ENCODE measurements around the gene APOA1.

- TF ChIP-seq CTCF (optimal IDR thresholded peaks at IDR 0.05 in 1 of 3, IDR thresholded peaks at IDR 0.05 in 1 of 3, conservative IDR thresholded peaks at IDR 0.05 in 1 of 3; ENCODE audit: extremely low read depth in 1 of 3, insufficient read depth in 2 of 3, low read length in 3 of 3) (no peak), EZH2 (IDR thresholded peaks at IDR 0.05; ENCODE audit: low read length) (no peak)
These were observed 50.5 kb downstream of the APOA1 start for GRCh38 chr11:116786966-116787365.
